Mucosa of descending colon (tissue), 3 donors: ENCODE measurements around the gene COL4A2. TPM values are rescaled to one million over a fixed set of nuclear protein-coding genes. Genes with fewer than 3 reads are reported as not detected.

Source experiments
- ATAC-seq: fragments of 200-7000 bp; cut with Tn5 transposase; one replicate; pipeline ENCODE4 v1.9.1; 2020; ENCODE audit warnings: mild to moderate bottlenecking, moderate library complexity
- DNase-seq, 3 donors: peaks; one replicate each; pipeline ENCODE4 v3.0.0-alpha.2; 2020
- H3K36me3 ChIP-seq: fragments of 200-600 bp; one replicate; pipeline ENCODE4 v1.8.0; 2021; ENCODE audit warnings: low read depth, mild to moderate bottlenecking
- H3K4me1 ChIP-seq: fragments of 200-600 bp; one replicate; pipeline ENCODE4 v1.8.0; 2021; ENCODE audit warnings: low read depth, mild to moderate bottlenecking
- H3K4me3 ChIP-seq: fragments of 200-600 bp; one replicate; pipeline ENCODE4 v1.8.0; 2021; ENCODE audit warnings: mild to moderate bottlenecking
- H3K9me3 ChIP-seq: fragments of 200-600 bp; one replicate; pipeline ENCODE4 v1.8.0; 2021; ENCODE audit warnings: mild to moderate bottlenecking
- CTCF ChIP-seq: fragments of 200-600 bp; IDR thresholded peaks from one replicate; pipeline ENCODE4 v1.8.0; 2022; ENCODE audit warnings: antibody characterized with exemption, mild to moderate bottlenecking
- intact Hi-C, 2 donors: fragments of 100-400 bp; cut with DNase I in 1 of 2; cut with micrococcal nuclease in 1 of 2; formaldehyde crosslinking; loops; one replicate each; pipeline versions ENCODE4 v1.11.0 to v1.11.1; 2022; cut with DNase I, micrococcal nuclease
- total RNA-seq, 3 donors: library from RNA; stranded (reverse); fragmentation: NEBNext Ultra II Directional in 2 of 3; extraction: Animal tissue kit (Norgen Biotek cat#: 25700) in 2 of 3; gene quantifications; one replicate each; pipeline versions ENCODE4 v1.2.1 to v1.2.4, GENCODE V29; 2021 to 2023
- donor health status: DM: no; HTN: no; CAD: no; lungs with moderate emphysema.
- donor health status: DM: no; HTN: no; CAD: no.
- donor health status: DM: no; HTN: yes; CAD: no.

Gene COL4A2
- total RNA-seq, 3 donors from 2014 or later: 33.5 to 389 (median 74.2) TPM

- no peak for ATAC-seq
- Histone ChIP-seq H3K4me1 (no peaks in the 10 kb centered on the region), H3K36me3 (no peaks in the 10 kb centered on the region), H3K9me3 (no peaks in the 10 kb centered on the region), H3K4me3 (no peak overlapping the region)
- TF ChIP-seq CTCF: no peak
- intact Hi-C loops: no loop called here
- no peak for DNase-seq
Measured at GRCh38 chr13:110323172-110323891, 16.2 kb downstream of the COL4A2 start.

- intact Hi-C loops: no loop called here
- DNase-seq: no peak
- no peaks in the 10 kb centered on the region for H3K4me1 ChIP-seq
Measured at GRCh38 chr13:110324026-110324749, 17.1 kb downstream of the COL4A2 start.

GRCh38 chr13:110326263-110326904 lies 19.3 kb downstream of the COL4A2 start:
- Histone ChIP-seq H3K36me3 (no peaks in the 10 kb centered on the region), H3K4me3 (no peak overlapping the region), H3K9me3 (no peaks in the 10 kb centered on the region), H3K4me1 (no peaks in the 10 kb centered on the region)
- no peak for DNase-seq
- TF ChIP-seq CTCF: no peak
- no peak for ATAC-seq
- intact Hi-C loops: no loop called here

More at GRCh38 chr13:110324026-110324749, 17.1 kb downstream of the COL4A2 start:
- no peaks in the 10 kb centered on the region for H3K9me3 ChIP-seq
- no peaks in the 10 kb centered on the region for H3K36me3 ChIP-seq
- no peak for ATAC-seq
- TF ChIP-seq CTCF: no peak
- no peak overlapping the region for H3K4me3 ChIP-seq

GRCh38 chr13:110327051-110327721 lies 20.1 kb downstream of the COL4A2 start:
- intact Hi-C loops: no loop called here
- Histone ChIP-seq H3K4me3 (no peak overlapping the region), H3K9me3 (no peaks in the 10 kb centered on the region), H3K4me1 (no peaks in the 10 kb centered on the region), H3K36me3 (no peaks in the 10 kb centered on the region)
- DNase-seq (no peak), ATAC-seq (no peak)
- TF ChIP-seq CTCF: no peak

- ATAC-seq (no peak), DNase-seq (no peak)
- H3K4me1 ChIP-seq: no peaks in the 10 kb centered on the region
- no peak overlapping the region for H3K4me3 ChIP-seq
- H3K36me3 ChIP-seq: no peaks in the 10 kb centered on the region
- intact Hi-C loops: no loop called here
- H3K9me3 ChIP-seq: no peaks in the 10 kb centered on the region
- TF ChIP-seq CTCF: no peak
Measured at GRCh38 chr13:110328573-110328972, 21.5 kb downstream of the COL4A2 start.
